ENCODE results near the gene KCNJ9. TPM values are rescaled to one million over a fixed set of nuclear protein-coding genes. Genes with fewer than 3 reads are reported as not detected.

KCNJ9 gene
- total RNA-seq, 1 experiment from 2014 or later: 0.09 TPM

- TF ChIP-seq, protein P1, sequence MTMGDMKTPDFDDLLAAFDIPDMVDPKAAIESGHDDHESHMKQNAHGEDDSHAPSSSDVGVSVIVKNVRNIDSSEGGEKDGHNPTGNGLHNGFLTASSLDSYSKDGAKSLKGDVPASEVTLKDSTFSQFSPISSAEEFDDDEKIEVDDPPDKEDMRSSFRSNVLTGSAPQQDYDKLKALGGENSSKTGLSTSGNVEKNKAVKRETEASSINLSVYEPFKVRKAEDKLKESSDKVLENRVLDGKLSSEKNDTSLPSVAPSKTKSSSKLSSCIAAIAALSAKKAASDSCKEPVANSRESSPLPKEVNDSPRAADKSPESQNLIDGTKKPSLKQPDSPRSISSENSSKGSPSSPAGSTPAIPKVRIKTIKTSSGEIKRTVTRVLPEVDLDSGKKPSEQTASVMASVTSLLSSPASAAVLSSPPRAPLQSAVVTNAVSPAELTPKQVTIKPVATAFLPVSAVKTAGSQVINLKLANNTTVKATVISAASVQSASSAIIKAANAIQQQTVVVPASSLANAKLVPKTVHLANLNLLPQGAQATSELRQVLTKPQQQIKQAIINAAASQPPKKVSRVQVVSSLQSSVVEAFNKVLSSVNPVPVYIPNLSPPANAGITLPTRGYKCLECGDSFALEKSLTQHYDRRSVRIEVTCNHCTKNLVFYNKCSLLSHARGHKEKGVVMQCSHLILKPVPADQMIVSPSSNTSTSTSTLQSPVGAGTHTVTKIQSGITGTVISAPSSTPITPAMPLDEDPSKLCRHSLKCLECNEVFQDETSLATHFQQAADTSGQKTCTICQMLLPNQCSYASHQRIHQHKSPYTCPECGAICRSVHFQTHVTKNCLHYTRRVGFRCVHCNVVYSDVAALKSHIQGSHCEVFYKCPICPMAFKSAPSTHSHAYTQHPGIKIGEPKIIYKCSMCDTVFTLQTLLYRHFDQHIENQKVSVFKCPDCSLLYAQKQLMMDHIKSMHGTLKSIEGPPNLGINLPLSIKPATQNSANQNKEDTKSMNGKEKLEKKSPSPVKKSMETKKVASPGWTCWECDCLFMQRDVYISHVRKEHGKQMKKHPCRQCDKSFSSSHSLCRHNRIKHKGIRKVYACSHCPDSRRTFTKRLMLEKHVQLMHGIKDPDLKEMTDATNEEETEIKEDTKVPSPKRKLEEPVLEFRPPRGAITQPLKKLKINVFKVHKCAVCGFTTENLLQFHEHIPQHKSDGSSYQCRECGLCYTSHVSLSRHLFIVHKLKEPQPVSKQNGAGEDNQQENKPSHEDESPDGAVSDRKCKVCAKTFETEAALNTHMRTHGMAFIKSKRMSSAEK (CRISPR knock-in tag; IDR thresholded peaks at IDR 0.05; ENCODE audit: borderline replicate concordance): no peak
- TF ChIP-seq, protein P2, sequence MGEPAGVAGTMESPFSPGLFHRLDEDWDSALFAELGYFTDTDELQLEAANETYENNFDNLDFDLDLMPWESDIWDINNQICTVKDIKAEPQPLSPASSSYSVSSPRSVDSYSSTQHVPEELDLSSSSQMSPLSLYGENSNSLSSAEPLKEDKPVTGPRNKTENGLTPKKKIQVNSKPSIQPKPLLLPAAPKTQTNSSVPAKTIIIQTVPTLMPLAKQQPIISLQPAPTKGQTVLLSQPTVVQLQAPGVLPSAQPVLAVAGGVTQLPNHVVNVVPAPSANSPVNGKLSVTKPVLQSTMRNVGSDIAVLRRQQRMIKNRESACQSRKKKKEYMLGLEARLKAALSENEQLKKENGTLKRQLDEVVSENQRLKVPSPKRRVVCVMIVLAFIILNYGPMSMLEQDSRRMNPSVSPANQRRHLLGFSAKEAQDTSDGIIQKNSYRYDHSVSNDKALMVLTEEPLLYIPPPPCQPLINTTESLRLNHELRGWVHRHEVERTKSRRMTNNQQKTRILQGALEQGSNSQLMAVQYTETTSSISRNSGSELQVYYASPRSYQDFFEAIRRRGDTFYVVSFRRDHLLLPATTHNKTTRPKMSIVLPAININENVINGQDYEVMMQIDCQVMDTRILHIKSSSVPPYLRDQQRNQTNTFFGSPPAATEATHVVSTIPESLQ (CRISPR knock-in tag; IDR thresholded peaks at IDR 0.05): no peak
These were observed 11.2 kb downstream of the KCNJ9 start (continued) for GRCh38 chr1:160092366-160093068.

GRCh38 chr1:160093069-160093395 is 11.7 kb downstream of the KCNJ9 start:
- ATAC-seq: no peak
- Mint-ChIP-seq H3K9me3 (no peaks in the 10 kb centered on the region), H3K4me1 (peaks cover 44% of the 10 kb centered on the region), H3K4me3 (no peak overlapping the region), H3K27me3 (ENCODE audit: low read depth) (no peaks in the 10 kb centered on the region), H3K27ac (peak overlapping the region; percentile 8; the same call in 1 of the 2 replicates), H3K36me3 (peaks cover 22% of the 10 kb centered on the region)
- TF ChIP-seq SP1 (CRISPR knock-in tag; conservative IDR thresholded peaks at IDR 0.05) (no peak), JAZF1 (CRISPR knock-in tag; IDR thresholded peaks at IDR 0.05) (no peak)
- TF ChIP-seq, protein P3, sequence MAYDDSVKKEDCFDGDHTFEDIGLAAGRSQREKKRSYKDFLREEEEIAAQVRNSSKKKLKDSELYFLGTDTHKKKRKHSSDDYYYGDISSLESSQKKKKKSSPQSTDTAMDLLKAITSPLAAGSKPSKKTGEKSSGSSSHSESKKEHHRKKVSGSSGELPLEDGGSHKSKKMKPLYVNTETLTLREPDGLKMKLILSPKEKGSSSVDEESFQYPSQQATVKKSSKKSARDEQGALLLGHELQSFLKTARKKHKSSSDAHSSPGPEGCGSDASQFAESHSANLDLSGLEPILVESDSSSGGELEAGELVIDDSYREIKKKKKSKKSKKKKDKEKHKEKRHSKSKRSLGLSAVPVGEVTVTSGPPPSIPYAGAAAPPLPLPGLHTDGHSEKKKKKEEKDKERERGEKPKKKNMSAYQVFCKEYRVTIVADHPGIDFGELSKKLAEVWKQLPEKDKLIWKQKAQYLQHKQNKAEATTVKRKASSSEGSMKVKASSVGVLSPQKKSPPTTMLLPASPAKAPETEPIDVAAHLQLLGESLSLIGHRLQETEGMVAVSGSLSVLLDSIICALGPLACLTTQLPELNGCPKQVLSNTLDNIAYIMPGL (CRISPR knock-in tag; IDR thresholded peaks at IDR 0.05): no peak
- TF ChIP-seq, protein P2 (CRISPR knock-in tag; IDR thresholded peaks at IDR 0.05): no peak
- ChIA-PET CTCF (interaction anchor here (1.2 kb wide), 1 partner anchor 47 kb away, joined by 4 read pairs; no protein-coding TSS in a partner anchor), POLR2A (no interaction called here)
- no peak for DNase-seq (ENCODE audit: low spot score)

DNA sequence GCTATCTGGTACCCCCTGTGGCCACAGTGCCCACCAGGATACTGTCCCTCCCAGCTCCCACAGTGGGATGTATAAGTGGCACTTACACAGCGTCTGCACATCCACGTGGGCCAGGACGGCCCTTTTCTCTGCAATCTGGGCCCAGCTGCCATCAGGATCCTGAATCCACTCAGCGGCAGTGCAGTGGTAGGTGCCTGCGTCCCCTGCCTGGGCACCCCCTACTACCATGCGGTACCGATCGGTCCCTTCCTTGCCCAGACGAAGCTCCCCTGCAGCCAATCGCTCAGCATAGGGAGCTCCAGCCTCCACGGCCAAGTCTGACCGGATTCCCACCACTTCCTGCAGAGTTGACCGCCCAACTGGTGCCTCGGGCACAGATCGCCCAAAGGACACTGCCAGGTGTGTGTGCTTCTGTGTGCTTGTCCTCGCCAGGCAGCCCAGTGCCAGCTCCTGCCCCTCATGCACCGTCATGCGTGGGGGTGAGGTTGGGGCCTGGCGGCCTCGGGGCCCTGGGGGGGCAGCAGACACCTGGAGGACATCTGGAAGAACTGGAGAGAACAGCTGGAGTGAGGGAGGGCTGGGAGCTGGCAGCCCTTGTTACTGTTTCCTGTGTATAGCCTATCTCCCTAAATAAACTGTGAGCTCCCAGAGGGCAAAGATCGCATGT is 12.4 kb downstream of the KCNJ9 start:
- H3K4me1 Mint-ChIP-seq: peaks cover 44% of the 10 kb centered on the region
- ChIA-PET POLR2A (no interaction called here), CTCF (interaction anchor here (1.2 to 6.5 kb wide), 2 partner anchors 8 to 47 kb away, joined by 4 to 170 read pairs; no protein-coding TSS in a partner anchor)
- peaks cover 22% of the 10 kb centered on the region for H3K36me3 Mint-ChIP-seq
- no peak for DNase-seq (ENCODE audit: low spot score)
- H3K27ac Mint-ChIP-seq: peak overlapping the region; percentile 41
- ATAC-seq: no peak
- H3K9me3 Mint-ChIP-seq: no peaks in the 10 kb centered on the region
- no peaks in the 10 kb centered on the region for H3K27me3 Mint-ChIP-seq (ENCODE audit: low read depth)
- H3K4me3 Mint-ChIP-seq: no peak overlapping the region
- TF ChIP-seq ZNF138 (CRISPR knock-in tag; conservative IDR thresholded peaks at IDR 0.05) (no peak), ZNF281 (CRISPR knock-in tag; IDR thresholded peaks at IDR 0.05) (no peak), CBFB (CRISPR knock-in tag; IDR thresholded peaks at IDR 0.05; ENCODE audit: low read depth) (no peak), GABPB1 (CRISPR knock-in tag; IDR thresholded peaks at IDR 0.05) (no peak), NFYB (CRISPR knock-in tag; conservative IDR thresholded peaks at IDR 0.05; ENCODE audit: low read depth) (no peak), TP53 (CRISPR knock-in tag; IDR thresholded peaks at IDR 0.05) (no peak), KAT7 (CRISPR knock-in tag; IDR thresholded peaks at IDR 0.05; ENCODE audit: borderline replicate concordance) (no peak), ZBTB43 (CRISPR knock-in tag; IDR thresholded peaks at IDR 0.05) (no peak), IRF2 (CRISPR knock-in tag; IDR thresholded peaks at IDR 0.05; ENCODE audit: borderline replicate concordance, low read depth) (no peak), NR1H2 (CRISPR knock-in tag; IDR thresholded peaks at IDR 0.05) (no peak), ZNF232 (CRISPR knock-in tag; IDR thresholded peaks at IDR 0.05) (no peak), ZNF671 (CRISPR knock-in tag; IDR thresholded peaks at IDR 0.05) (no peak)
